Sigmoid colon (tissue), 4 donors: ENCODE results near the gene USP38.

Experiments
- EP300 ChIP-seq, 4 donors: sonication (generic); formaldehyde crosslinking; IDR thresholded peaks; one replicate each; pipeline ENCODE4 v1.6.1; 2017; ENCODE audit warnings: antibody characterized with exemption in 4 of 4
- POLR2A ChIP-seq, 2 donors: fragments of 450-650 bp; IDR thresholded peaks; one replicate each; pipeline ENCODE4 v1.6.1; 2016; ENCODE audit warnings: antibody characterized with exemption in 2 of 2, mild to moderate bottlenecking in 2 of 2, moderate library complexity in 2 of 2
- TF ChIP-seq, protein P1 (sequence below), 4 experiments: fragments of 450-650 bp in 3 of 4; fragments of 200-600 bp in 1 of 4; IDR thresholded peaks; one replicate each; pipeline ENCODE4 v1.5.1; 2016 to 2019; ENCODE audit warnings: antibody characterized with exemption in 4 of 4, mild to moderate bottlenecking in 3 of 4, moderate library complexity in 2 of 4

DNA sequence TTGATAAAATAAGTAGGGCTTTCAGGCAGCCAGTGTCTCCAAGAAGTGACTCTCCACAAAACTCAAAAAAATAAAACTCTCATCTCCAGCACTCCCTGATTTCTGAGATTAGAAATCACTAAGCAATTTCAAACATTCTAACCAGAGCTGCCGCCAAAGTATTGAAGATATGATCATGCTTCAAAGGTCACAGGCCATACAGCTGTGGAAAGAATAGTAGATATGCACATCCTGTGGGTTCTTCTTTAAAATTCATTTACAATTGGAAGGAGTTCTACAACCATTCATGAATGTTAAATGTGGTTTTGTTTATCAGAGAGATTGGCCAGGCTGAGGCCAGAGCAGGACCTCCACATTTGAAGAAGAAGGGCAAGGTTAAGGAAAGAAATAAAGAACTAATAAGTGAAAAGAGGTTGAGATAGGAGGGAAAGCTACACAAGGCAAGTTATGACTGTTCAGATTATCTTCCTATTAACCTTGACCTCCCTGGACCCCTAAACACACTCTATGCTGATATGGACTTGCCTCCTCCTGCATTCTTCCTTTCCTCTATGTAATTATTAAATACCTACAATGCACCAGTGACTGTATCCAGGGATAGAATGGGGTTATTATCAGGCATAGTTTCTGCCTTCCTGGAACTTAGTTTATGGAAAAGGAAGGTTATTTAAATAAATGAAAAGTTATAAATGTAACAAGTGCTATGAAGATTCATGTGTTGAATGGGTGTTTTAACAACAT is 56.4 kb downstream of the USP38 start:
- TF ChIP-seq, protein P1, sequence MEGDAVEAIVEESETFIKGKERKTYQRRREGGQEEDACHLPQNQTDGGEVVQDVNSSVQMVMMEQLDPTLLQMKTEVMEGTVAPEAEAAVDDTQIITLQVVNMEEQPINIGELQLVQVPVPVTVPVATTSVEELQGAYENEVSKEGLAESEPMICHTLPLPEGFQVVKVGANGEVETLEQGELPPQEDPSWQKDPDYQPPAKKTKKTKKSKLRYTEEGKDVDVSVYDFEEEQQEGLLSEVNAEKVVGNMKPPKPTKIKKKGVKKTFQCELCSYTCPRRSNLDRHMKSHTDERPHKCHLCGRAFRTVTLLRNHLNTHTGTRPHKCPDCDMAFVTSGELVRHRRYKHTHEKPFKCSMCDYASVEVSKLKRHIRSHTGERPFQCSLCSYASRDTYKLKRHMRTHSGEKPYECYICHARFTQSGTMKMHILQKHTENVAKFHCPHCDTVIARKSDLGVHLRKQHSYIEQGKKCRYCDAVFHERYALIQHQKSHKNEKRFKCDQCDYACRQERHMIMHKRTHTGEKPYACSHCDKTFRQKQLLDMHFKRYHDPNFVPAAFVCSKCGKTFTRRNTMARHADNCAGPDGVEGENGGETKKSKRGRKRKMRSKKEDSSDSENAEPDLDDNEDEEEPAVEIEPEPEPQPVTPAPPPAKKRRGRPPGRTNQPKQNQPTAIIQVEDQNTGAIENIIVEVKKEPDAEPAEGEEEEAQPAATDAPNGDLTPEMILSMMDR (IDR thresholded peaks at IDR 0.05): no peak
- TF ChIP-seq POLR2A (IDR thresholded peaks at IDR 0.05) (no peak), EP300 (IDR thresholded peaks at IDR 0.05) (no peak)
